Neural cell (in vitro differentiated cells): ENCODE data around the gene SVEP1. TPM values are rescaled to one million over a fixed set of nuclear protein-coding genes. Genes with fewer than 3 reads are reported as not detected.
"Not testable (repeated sequence)": the region's sequence is repeated elsewhere in the genome, so short reads cannot be mapped to it uniquely, and the experiment has no call there.

Experiments used
- H2AFZ ChIP-seq: fragments of 200-600, 300-800 bp; sonication (generic), shearing (Covaris generic); 2 replicates; pipeline ENCODE4 v1.6.0; 2014; ENCODE audit warnings: low read depth, mild to moderate bottlenecking, antibody characterized with exemption, low read length, moderate library complexity
- H3F3A ChIP-seq: fragments of 200-600 bp; shearing (Covaris generic); 2 replicates; pipeline ENCODE4 v1.6.1; 2016; ENCODE audit warnings: mild to moderate bottlenecking, moderate library complexity, mixed read lengths, antibody characterized with exemption, low read length; ENCODE audit not compliant: insufficient read depth, poor library complexity, severe bottlenecking
- H3K27ac ChIP-seq: fragments of 200-600, 300-800 bp; sonication (generic), shearing (Covaris generic); 2 replicates; pipeline ENCODE4 v1.5.1; 2014; ENCODE audit warnings: mild to moderate bottlenecking, low read length, moderate library complexity
- H3K27me3 ChIP-seq: fragments of 300-800, 200-600 bp; sonication (generic), shearing (Covaris generic); 2 replicates; pipeline ENCODE4 v1.6.0; 2014; ENCODE audit warnings: mild to moderate bottlenecking, low read depth, low read length, moderate library complexity; ENCODE audit not compliant: insufficient read depth
- H3K36me3 ChIP-seq: fragments of 300-800, 200-600 bp; sonication (generic), shearing (Covaris generic); 2 replicates; pipeline ENCODE4 v1.5.1; 2014; ENCODE audit warnings: mild to moderate bottlenecking, antibody characterized with exemption, low read length, moderate library complexity; ENCODE audit not compliant: insufficient read depth
- H3K4me2 ChIP-seq: fragments of 300-800, 200-600 bp; sonication (generic), shearing (Covaris generic); 2 replicates; pipeline ENCODE4 v1.6.0; 2014; ENCODE audit warnings: mild to moderate bottlenecking, low read length
- H3K4me3 ChIP-seq: fragments of 300-800, 200-600 bp; sonication (generic), shearing (Covaris generic); 2 replicates; pipeline ENCODE4 v1.5.1; 2014; ENCODE audit warnings: mild to moderate bottlenecking, low read length, moderate library complexity
- H3K79me2 ChIP-seq: fragments of 200-600 bp; shearing (Covaris generic); replicated peaks from 2 replicates; pipeline ENCODE4 v1.6.0; 2014; ENCODE audit warnings: mild to moderate bottlenecking, low read length, moderate library complexity; ENCODE audit not compliant: insufficient read depth
- H3K9ac ChIP-seq: fragments of 300-800, 200-600 bp; sonication (generic), shearing (Covaris generic); 2 replicates; pipeline ENCODE4 v1.6.1; 2016; ENCODE audit warnings: mild to moderate bottlenecking, low read length, mixed read lengths
- H3K9me2 ChIP-seq: fragments of 200-600 bp; shearing (Covaris generic); 2 replicates; pipeline ENCODE4 v1.6.1; 2016; ENCODE audit warnings: mild to moderate bottlenecking, low read length, mixed read lengths; ENCODE audit not compliant: insufficient read depth
- H3K9me3 ChIP-seq: fragments of 200-600, 300-800 bp; sonication (generic), shearing (Covaris generic); 2 replicates; pipeline ENCODE4 v1.6.1; 2016; ENCODE audit warnings: mild to moderate bottlenecking, mixed run types, low read length, moderate library complexity, mixed read lengths
- H4K20me1 ChIP-seq: fragments of 200-600 bp; shearing (Covaris generic); 2 replicates; pipeline ENCODE4 v1.6.1; 2016; ENCODE audit warnings: mild to moderate bottlenecking, mixed run types; ENCODE audit not compliant: insufficient read depth
- EP300 ChIP-seq: fragments of 450-650 bp; conservative IDR thresholded peaks from 2 replicates; pipeline ENCODE4 v1.6.1; 2014; ENCODE audit warnings: antibody characterized with exemption, mild to moderate bottlenecking, moderate library complexity; ENCODE audit not compliant: poor library complexity, severe bottlenecking
- EZH2 ChIP-seq: fragments of 200-600, 300-800 bp; shearing (Covaris generic), sonication (generic); IDR thresholded peaks from 2 replicates; pipeline ENCODE4 v1.6.1; 2014; ENCODE audit warnings: antibody characterized with exemption, low read length, borderline replicate concordance, mild to moderate bottlenecking; ENCODE audit not compliant: insufficient read depth, poor library complexity, severe bottlenecking
- MXI1 ChIP-seq: fragments of 450-650 bp; conservative IDR thresholded peaks from 2 replicates; pipeline ENCODE4 v1.6.1; 2014; ENCODE audit warnings: antibody characterized with exemption, mild to moderate bottlenecking; ENCODE audit not compliant: poor library complexity, severe bottlenecking
- POLR2AphosphoS5 ChIP-seq: IDR thresholded peaks from 2 replicates; pipeline ENCODE4 v1.6.1; 2012
- RAD21 ChIP-seq: fragments of 450-650 bp; conservative IDR thresholded peaks from 2 replicates; pipeline ENCODE4 v1.6.1; 2014; ENCODE audit warnings: antibody characterized with exemption, mild to moderate bottlenecking, moderate library complexity
- SMC3 ChIP-seq: fragments of 450-650 bp; conservative IDR thresholded peaks from 2 replicates; pipeline ENCODE4 v1.6.1; 2014; ENCODE audit warnings: antibody characterized with exemption, mild to moderate bottlenecking, moderate library complexity; ENCODE audit not compliant: poor library complexity
- TAF1 ChIP-seq: IDR thresholded peaks from 2 replicates; pipeline ENCODE4 v1.6.1; 2012; ENCODE audit warnings: low read depth
- polyA plus RNA-seq: library from polyadenylated mRNA; depleted of rRNA; stranded (reverse); fragments of >200 nt; gene quantifications from 2 replicates; pipeline ENCODE4 v1.2.3, GENCODE V29; 2014
- TF ChIP-seq, protein P1 (sequence below): fragments of 450-650 bp; IDR thresholded peaks from 2 replicates; pipeline ENCODE4 v1.5.1; 2014; ENCODE audit warnings: antibody characterized with exemption, mild to moderate bottlenecking, moderate library complexity; ENCODE audit not compliant: poor library complexity, severe bottlenecking
- TF ChIP-seq, protein P2 (sequence below): IDR thresholded peaks from 2 replicates; pipeline ENCODE4 v1.6.1; 2012; ENCODE audit warnings: borderline replicate concordance

SVEP1 gene
- polyA plus RNA-seq, 1 donor from 2014 or later: 0.10 TPM

DNA sequence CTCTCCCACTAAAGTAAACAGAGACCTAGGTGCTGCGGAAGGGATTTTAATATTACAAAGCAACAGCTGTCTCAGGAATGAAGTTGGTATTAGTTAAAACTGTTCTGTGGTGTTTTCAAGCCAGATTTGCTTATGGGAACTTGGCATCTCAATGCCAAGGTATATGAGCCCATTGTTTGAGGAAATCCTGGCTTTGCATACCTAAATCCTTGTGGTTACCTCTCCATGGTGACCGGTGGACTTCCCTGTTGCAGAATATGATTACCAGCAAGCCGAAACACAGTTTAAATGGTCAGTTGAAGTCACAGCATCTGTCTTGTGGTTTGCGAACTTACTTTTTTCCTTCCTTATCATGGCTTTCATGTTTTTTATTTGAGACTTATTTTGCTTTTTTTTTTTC lies 179.6 kb downstream of the SVEP1 start:
- Histone ChIP-seq H3K4me3 (no peak overlapping the region), H4K20me1 (no peaks in the 10 kb centered on the region), H3K9me2 (no peaks in the 10 kb centered on the region), H3K79me2 (no peaks in the 10 kb centered on the region), H3K27ac (no peak overlapping the region), H3K9ac (no peak overlapping the region), H3F3A (no peaks in the 10 kb centered on the region), H3K4me2 (no peak overlapping the region), H3K9me3 (no peaks in the 10 kb centered on the region), H2AFZ (no peak overlapping the region), H3K36me3 (no peaks in the 10 kb centered on the region), H3K27me3 (no peaks in the 10 kb centered on the region)
- TF ChIP-seq, protein P1, sequence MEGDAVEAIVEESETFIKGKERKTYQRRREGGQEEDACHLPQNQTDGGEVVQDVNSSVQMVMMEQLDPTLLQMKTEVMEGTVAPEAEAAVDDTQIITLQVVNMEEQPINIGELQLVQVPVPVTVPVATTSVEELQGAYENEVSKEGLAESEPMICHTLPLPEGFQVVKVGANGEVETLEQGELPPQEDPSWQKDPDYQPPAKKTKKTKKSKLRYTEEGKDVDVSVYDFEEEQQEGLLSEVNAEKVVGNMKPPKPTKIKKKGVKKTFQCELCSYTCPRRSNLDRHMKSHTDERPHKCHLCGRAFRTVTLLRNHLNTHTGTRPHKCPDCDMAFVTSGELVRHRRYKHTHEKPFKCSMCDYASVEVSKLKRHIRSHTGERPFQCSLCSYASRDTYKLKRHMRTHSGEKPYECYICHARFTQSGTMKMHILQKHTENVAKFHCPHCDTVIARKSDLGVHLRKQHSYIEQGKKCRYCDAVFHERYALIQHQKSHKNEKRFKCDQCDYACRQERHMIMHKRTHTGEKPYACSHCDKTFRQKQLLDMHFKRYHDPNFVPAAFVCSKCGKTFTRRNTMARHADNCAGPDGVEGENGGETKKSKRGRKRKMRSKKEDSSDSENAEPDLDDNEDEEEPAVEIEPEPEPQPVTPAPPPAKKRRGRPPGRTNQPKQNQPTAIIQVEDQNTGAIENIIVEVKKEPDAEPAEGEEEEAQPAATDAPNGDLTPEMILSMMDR: no peak
- TF ChIP-seq EP300: no peak
- TF ChIP-seq SMC3: no peak
- TF ChIP-seq RAD21: no peak
- TF ChIP-seq, protein P2, sequence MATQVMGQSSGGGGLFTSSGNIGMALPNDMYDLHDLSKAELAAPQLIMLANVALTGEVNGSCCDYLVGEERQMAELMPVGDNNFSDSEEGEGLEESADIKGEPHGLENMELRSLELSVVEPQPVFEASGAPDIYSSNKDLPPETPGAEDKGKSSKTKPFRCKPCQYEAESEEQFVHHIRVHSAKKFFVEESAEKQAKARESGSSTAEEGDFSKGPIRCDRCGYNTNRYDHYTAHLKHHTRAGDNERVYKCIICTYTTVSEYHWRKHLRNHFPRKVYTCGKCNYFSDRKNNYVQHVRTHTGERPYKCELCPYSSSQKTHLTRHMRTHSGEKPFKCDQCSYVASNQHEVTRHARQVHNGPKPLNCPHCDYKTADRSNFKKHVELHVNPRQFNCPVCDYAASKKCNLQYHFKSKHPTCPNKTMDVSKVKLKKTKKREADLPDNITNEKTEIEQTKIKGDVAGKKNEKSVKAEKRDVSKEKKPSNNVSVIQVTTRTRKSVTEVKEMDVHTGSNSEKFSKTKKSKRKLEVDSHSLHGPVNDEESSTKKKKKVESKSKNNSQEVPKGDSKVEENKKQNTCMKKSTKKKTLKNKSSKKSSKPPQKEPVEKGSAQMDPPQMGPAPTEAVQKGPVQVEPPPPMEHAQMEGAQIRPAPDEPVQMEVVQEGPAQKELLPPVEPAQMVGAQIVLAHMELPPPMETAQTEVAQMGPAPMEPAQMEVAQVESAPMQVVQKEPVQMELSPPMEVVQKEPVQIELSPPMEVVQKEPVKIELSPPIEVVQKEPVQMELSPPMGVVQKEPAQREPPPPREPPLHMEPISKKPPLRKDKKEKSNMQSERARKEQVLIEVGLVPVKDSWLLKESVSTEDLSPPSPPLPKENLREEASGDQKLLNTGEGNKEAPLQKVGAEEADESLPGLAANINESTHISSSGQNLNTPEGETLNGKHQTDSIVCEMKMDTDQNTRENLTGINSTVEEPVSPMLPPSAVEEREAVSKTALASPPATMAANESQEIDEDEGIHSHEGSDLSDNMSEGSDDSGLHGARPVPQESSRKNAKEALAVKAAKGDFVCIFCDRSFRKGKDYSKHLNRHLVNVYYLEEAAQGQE: no peak
- no peak for TF ChIP-seq TAF1
- TF ChIP-seq EZH2: no peak
- TF ChIP-seq POLR2AphosphoS5: no peak
- TF ChIP-seq MXI1: no peak

DNA sequence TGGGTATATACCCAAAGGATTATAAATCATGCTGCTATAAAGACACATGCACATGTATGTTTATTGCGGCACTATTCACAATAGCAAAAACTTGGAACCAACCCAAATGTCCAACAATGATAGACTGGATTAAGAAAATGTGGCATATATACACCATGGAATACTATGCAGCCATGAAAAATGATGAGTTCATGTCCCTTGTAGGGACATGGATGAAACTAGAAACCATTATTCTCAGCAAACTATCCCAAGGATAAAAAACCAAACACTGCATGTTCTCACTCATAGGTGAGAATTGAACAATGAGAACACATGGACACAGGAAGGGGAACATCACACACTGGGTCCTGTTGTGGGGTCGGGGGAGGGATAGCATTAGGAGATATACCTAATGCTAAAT lies 180.5 kb downstream of the SVEP1 start:
- not testable (repeated sequence) for H3K9ac ChIP-seq, H3K4me3 ChIP-seq, H3K9me3 ChIP-seq

DNA sequence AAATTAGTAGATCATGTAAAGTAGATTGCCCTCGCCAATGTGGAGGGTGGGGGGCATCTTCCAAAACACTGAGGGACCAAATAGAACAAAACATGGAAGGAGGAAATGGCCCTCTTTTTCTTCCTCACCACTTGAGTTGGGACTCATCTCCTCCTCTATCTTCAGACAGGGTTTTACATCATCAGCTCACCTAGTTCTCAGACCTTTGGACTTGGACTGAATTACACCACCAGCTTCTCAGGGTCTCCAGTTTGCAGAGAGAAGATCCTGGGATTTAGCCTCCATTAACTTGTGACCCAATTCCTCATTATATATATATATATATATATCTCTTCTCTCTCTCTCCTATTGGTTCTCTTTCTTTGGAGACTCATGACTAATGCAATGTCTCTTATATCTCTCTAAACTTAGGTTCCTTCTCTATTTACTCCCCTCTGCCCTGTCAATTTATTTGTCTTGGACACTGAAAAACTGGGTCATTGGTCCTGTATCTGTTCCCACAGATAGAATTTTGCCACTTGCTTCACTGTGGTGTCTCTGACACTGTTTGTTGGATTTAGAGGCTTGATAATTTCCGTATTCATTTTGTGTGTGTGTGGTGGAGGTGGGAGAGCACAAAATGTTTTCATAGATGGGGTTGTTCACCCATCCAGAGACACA lies 187.6 kb downstream of the SVEP1 start:
- no peaks in the 10 kb centered on the region for H3K9me2 ChIP-seq
- no peaks in the 10 kb centered on the region for H3K79me2 ChIP-seq
- H2AFZ ChIP-seq: no peak overlapping the region
- no peak overlapping the region for H3K9ac ChIP-seq
- no peak overlapping the region for H3K27ac ChIP-seq
- H3K4me2 ChIP-seq: no peak overlapping the region
- no peak overlapping the region for H3K4me3 ChIP-seq
- H3K36me3 ChIP-seq: no peaks in the 10 kb centered on the region
- H3F3A ChIP-seq: no peaks in the 10 kb centered on the region
- H4K20me1 ChIP-seq: no peaks in the 10 kb centered on the region
- H3K9me3 ChIP-seq: no peaks in the 10 kb centered on the region
- H3K27me3 ChIP-seq: no peaks in the 10 kb centered on the region
- TF ChIP-seq SMC3: no peak
- TF ChIP-seq RAD21: no peak

More for the DNA sequence above, 180.5 kb downstream of the SVEP1 start:
- H3K9me2 ChIP-seq, H3K79me2 ChIP-seq, H3K4me2 ChIP-seq, H3K36me3 ChIP-seq, H3K27me3 ChIP-seq, H3F3A ChIP-seq, H3K27ac ChIP-seq, H4K20me1 ChIP-seq, H2AFZ ChIP-seq: not testable (repeated sequence)
